ENCODE measurements around the gene QPRT.
A peak's percentile ranks its signal among the peaks of the same experiment; 100 is the strongest.

The QPRT gene

GRCh38 chr16:29714396-29714795 lies 35.4 kb downstream of the QPRT start:
- TF ChIP-seq ZNF510 (tag by site-specific recombination; IDR thresholded peaks at IDR 0.05; ENCODE audit: insufficient replicate concordance) = no peak
- no peak for TF ChIP-seq PATZ1 (tag by site-specific recombination; IDR thresholded peaks at IDR 0.05)
- no peak for TF ChIP-seq ZNF513 (tag by site-specific recombination; IDR thresholded peaks at IDR 0.05)
- no peak for TF ChIP-seq IKZF3 (tag by site-specific recombination; IDR thresholded peaks at IDR 0.05)
- no peak for TF ChIP-seq ZNF791 (tag by site-specific recombination; IDR thresholded peaks at IDR 0.05)
- no peak for TF ChIP-seq ZNF311 (tag by site-specific recombination; IDR thresholded peaks at IDR 0.05; ENCODE audit: borderline replicate concordance)
- TF ChIP-seq ZNF473 (tag by site-specific recombination; IDR thresholded peaks at IDR 0.05) = no peak
- no peak for TF ChIP-seq ZBTB6 (tag by site-specific recombination; IDR thresholded peaks at IDR 0.05)
- TF ChIP-seq ZBTB48 (tag by site-specific recombination; IDR thresholded peaks at IDR 0.05) = no peak
- no peak for TF ChIP-seq ZBTB8A (tag by site-specific recombination; IDR thresholded peaks at IDR 0.05)
- no peak for TF ChIP-seq ZNF571 (tag by site-specific recombination; IDR thresholded peaks at IDR 0.05)
- no peak for TF ChIP-seq YY2 (tag by site-specific recombination; IDR thresholded peaks at IDR 0.05)
- no peak for TF ChIP-seq SETDB1 (IDR thresholded peaks at IDR 0.05; ENCODE audit: insufficient read length, low read length)
- no peak for TF ChIP-seq ZBTB17 (tag by site-specific recombination; IDR thresholded peaks at IDR 0.05)
- TF ChIP-seq ZNF707 (tag by site-specific recombination; IDR thresholded peaks at IDR 0.05) = no peak
- TF ChIP-seq ZBTB26 (tag by site-specific recombination; optimal IDR thresholded peaks at IDR 0.05) = no peak
- no peak for TF ChIP-seq ZNF843 (tag by site-specific recombination; IDR thresholded peaks at IDR 0.05)
- no peak for TF ChIP-seq ZSCAN16 (tag by site-specific recombination; IDR thresholded peaks at IDR 0.05)
- CTCF ChIA-PET = interaction anchor here (0.7 to 5.3 kb wide), 4 partner anchors 9 to 15 kb away, joined by 3 to 20 read pairs (median 10); no protein-coding TSS in a partner anchor
- Histone ChIP-seq H3K27ac (ENCODE audit: extremely low read depth, low read depth, low read length) (no peak overlapping the region), H3K4me3 (ENCODE audit: low read depth, low read length) (no peak overlapping the region), H3K36me3 (ENCODE audit: control insufficient read depth in 2 of 2, insufficient read depth in 1 of 2, low read length in 2 of 2) (no peaks in the 10 kb centered on the region), H3K9me3 (ENCODE audit: control insufficient read depth, insufficient read depth, low read depth, low read length) (no peaks in the 10 kb centered on the region), H3K4me1 (ENCODE audit: control insufficient read depth, insufficient read depth, low read length) (peaks cover 6% of the 10 kb centered on the region; the same call in 1 of the 2 replicates)
- POLR2A ChIA-PET = no interaction called here

- ChIA-PET POLR2A (no interaction called here), CTCF (interaction anchor here (0.7 to 5.3 kb wide), 5 partner anchors 11 to 133 kb away, joined by 3 to 20 read pairs (median 6); partner anchors contain the start of gene KIF22)
- Histone ChIP-seq H3K4me1 (ENCODE audit: control insufficient read depth, insufficient read depth, low read length) (peaks cover 6% of the 10 kb centered on the region; the same call in 1 of the 2 replicates), H3K36me3 (ENCODE audit: control insufficient read depth in 2 of 2, insufficient read depth in 1 of 2, low read length in 2 of 2) (no peaks in the 10 kb centered on the region), H3K9me3 (ENCODE audit: control insufficient read depth, insufficient read depth, low read depth, low read length) (no peaks in the 10 kb centered on the region), H3K4me3 (ENCODE audit: low read depth, low read length) (no peak overlapping the region), H3K27ac (ENCODE audit: extremely low read depth, low read depth, low read length) (no peak overlapping the region)
- TF ChIP-seq ZNF843 (tag by site-specific recombination; IDR thresholded peaks at IDR 0.05) (peak; percentile 34; the same call in 1 of the 2 replicates), SP7 (tag by site-specific recombination; IDR thresholded peaks at IDR 0.05) (peak; percentile 99), ZNF335 (tag by site-specific recombination; conservative IDR thresholded peaks at IDR 0.05) (0 out of 2 replicates have a peak, but pooled peaks have one; percentile 18), HOXD13 (CRISPR knock-in tag; IDR thresholded peaks at IDR 0.05; ENCODE audit: borderline replicate concordance) (no peak), ZNF707 (tag by site-specific recombination; IDR thresholded peaks at IDR 0.05) (no peak), GLIS1 (tag by site-specific recombination; IDR thresholded peaks at IDR 0.05) (peak; percentile 16; the same call in 1 of the 2 replicates), ZNF366 (tag by site-specific recombination; conservative IDR thresholded peaks at IDR 0.05) (0 out of 2 replicates have a peak, but pooled peaks have one; percentile 28), OSR2 (tag by site-specific recombination; IDR thresholded peaks at IDR 0.05) (0 out of 2 replicates have a peak, but pooled peaks have one; percentile 10), PRDM6 (tag by site-specific recombination; IDR thresholded peaks at IDR 0.05) (peak; percentile 64), ZFHX2 (tag by site-specific recombination; conservative IDR thresholded peaks at IDR 0.05) (no peak)
Observed at GRCh38 chr16:29714972-29715371, 36.0 kb downstream of the QPRT start.
